ENCODE results near the gene AHSG. TPM values are rescaled to one million over a fixed set of nuclear protein-coding genes. Genes with fewer than 3 reads are reported as not detected.

AHSG gene
- total and polyA plus RNA-seq, 10 donors = 0.30 TPM; not detected in 9

DNA sequence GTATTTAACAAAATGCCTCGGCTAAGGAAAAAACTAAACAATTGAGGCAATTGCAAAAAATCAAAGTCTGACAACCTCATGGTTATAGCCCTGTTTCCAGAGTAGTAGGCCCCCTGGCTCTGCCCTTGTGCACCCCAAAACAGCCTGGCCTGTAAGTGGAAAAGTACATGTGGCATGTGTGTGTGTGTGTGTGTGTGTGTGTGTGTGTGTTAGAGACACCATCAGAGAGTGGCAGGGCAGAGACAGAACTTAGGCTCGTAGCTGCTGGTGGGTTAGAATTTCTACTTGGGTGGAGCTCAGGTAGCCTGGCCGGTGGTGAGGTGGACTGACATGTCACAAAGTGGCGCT, 14.1 kb upstream of the AHSG start:
- Histone ChIP-seq H3K4me3 (no peak overlapping the region), H3K9me3 (no peaks in the 10 kb centered on the region), H3K4me1 (no peaks in the 10 kb centered on the region), H3K27ac (no peak overlapping the region), H3K27me3 (replicated peaks in 1 of 7) (no peaks in the 10 kb centered on the region), H3K36me3 (no peaks in the 10 kb centered on the region)
- WGBS, 5 donors = 87 to 93% (median 91%) methylated on average over 4 of the region's 4 CpGs
- TF ChIP-seq, protein P1, sequence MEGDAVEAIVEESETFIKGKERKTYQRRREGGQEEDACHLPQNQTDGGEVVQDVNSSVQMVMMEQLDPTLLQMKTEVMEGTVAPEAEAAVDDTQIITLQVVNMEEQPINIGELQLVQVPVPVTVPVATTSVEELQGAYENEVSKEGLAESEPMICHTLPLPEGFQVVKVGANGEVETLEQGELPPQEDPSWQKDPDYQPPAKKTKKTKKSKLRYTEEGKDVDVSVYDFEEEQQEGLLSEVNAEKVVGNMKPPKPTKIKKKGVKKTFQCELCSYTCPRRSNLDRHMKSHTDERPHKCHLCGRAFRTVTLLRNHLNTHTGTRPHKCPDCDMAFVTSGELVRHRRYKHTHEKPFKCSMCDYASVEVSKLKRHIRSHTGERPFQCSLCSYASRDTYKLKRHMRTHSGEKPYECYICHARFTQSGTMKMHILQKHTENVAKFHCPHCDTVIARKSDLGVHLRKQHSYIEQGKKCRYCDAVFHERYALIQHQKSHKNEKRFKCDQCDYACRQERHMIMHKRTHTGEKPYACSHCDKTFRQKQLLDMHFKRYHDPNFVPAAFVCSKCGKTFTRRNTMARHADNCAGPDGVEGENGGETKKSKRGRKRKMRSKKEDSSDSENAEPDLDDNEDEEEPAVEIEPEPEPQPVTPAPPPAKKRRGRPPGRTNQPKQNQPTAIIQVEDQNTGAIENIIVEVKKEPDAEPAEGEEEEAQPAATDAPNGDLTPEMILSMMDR (IDR thresholded peaks at IDR 0.05 in 8 of 11, conservative IDR thresholded peaks at IDR 0.05 in 3 of 11) = no peak
- TF ChIP-seq POLR2AphosphoS5 (IDR thresholded peaks at IDR 0.05) = no peak
- TF ChIP-seq POLR2A (IDR thresholded peaks at IDR 0.05) = no peak
- DNase-seq = no peak
- intact Hi-C loops (cut with DNase I; ENCODE audit: low total_unique reads) = no loop called here

DNA sequence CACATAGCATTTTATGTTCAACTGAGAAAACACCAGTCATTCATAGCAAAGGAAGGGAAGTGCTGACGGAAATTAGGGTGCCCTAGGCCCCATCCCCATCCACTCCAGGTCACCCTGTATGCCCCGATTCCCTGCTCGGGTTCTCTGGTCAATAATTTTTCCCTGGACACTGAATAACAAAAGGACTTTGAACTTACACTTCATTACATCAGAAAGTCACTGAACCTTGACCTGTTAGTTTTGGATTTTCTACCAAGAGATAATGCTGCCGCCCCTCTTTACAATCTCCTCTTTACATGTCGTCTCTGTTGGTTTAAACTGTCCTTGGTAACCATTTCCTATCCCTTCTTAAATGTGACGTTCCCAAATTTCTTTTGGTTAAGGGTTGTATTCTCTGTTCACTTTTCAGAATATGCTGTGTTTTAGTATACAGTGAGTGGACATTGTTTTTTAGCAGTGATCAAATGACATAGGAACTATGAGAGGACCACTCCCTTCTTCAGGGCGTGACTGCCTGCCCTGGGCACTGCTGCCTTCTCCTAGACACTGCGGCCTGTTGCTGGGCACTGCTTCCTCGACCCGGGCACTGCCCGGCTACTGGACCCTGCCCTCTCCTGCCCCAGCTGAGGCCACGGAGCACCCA, 13.6 kb upstream of the AHSG start:
- Histone ChIP-seq H3K4me1 (no peaks in the 10 kb centered on the region), H3K4me3 (no peak overlapping the region), H3K27me3 (replicated peaks in 1 of 7) (no peaks in the 10 kb centered on the region), H3K27ac (no peak overlapping the region), H3K9me3 (no peaks in the 10 kb centered on the region), H3K36me3 (no peaks in the 10 kb centered on the region)
- no peak for DNase-seq
- WGBS, 5 donors = 68 to 85% (median 81%) methylated on average over 12 of the region's 12 CpGs
- intact Hi-C loops (cut with DNase I; ENCODE audit: low total_unique reads) = no loop called here
- TF ChIP-seq POLR2AphosphoS5 (IDR thresholded peaks at IDR 0.05) = no peak
- no peak for TF ChIP-seq POLR2A (IDR thresholded peaks at IDR 0.05)
- TF ChIP-seq, protein P1 (IDR thresholded peaks at IDR 0.05 in 8 of 11, conservative IDR thresholded peaks at IDR 0.05 in 3 of 11) = no peak

DNA sequence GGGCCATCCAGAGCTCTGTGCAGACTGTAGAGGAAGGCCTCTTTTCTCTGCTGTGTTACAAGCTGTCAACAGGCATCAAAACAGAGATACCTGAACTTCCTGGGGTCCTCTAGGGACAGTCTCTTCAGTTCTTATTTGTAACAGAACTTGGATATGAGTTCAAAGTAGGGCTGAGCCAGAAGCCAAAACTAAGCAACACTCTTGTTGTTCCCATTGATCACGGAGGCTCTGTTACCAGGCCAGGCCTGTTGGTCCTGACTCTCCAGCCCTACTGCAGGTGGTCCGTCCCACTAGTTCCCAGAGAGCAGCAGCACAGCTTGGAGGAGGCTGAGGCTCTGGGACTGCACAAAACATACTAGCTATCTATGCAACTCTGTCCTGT, 13.1 kb upstream of the AHSG start:
- 89 to 96% (median 93%) methylated on average over 2 of the region's 2 CpGs for WGBS, 5 donors
- TF ChIP-seq, protein P1 (IDR thresholded peaks at IDR 0.05 in 8 of 11, conservative IDR thresholded peaks at IDR 0.05 in 3 of 11) = no peak
- TF ChIP-seq POLR2AphosphoS5 (IDR thresholded peaks at IDR 0.05) (no peak), POLR2A (IDR thresholded peaks at IDR 0.05) (no peak)
- intact Hi-C loops (cut with DNase I; ENCODE audit: low total_unique reads) = no loop called here

DNA sequence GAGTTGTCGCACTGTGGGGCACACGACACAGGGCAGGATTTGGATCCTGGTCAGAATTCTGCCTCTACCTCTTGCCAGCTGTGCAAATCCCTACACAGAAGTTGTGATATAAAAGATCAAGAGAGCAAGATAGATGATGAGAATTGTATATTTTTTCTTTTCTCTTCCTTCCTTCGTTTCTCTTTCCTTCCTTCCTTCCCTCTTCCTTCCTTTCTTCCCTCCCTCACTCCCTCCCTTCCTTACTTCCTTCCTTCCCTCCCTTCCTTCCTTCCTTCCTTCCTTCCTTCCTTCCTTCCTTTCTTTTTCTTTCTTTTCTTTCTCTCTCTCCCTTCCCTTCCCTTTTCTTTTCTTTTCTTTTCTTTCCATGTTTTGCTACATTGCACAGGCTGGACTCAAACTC, 12.0 kb upstream of the AHSG start:
- Histone ChIP-seq H3K9me3 (no peaks in the 10 kb centered on the region), H3K27me3 (replicated peaks in 1 of 7) (no peaks in the 10 kb centered on the region), H3K36me3 (no peaks in the 10 kb centered on the region), H3K4me1 (no peaks in the 10 kb centered on the region), H3K27ac (no peak overlapping the region), H3K4me3 (no peak overlapping the region)
- 57 to 75% (median 68%) methylated on average over 3 of the region's 3 CpGs for WGBS, 5 donors
- TF ChIP-seq POLR2AphosphoS5 (IDR thresholded peaks at IDR 0.05) (no peak), POLR2A (IDR thresholded peaks at IDR 0.05) (no peak)
- TF ChIP-seq, protein P1 (IDR thresholded peaks at IDR 0.05 in 8 of 11, conservative IDR thresholded peaks at IDR 0.05 in 3 of 11) = no peak
- intact Hi-C loops (cut with DNase I; ENCODE audit: low total_unique reads) = no loop called here
- no peak for DNase-seq

More for the DNA sequence above, 13.1 kb upstream of the AHSG start:
- Histone ChIP-seq H3K9me3 (no peaks in the 10 kb centered on the region), H3K4me1 (no peaks in the 10 kb centered on the region), H3K27me3 (replicated peaks in 1 of 7) (no peaks in the 10 kb centered on the region), H3K27ac (no peak overlapping the region), H3K36me3 (no peaks in the 10 kb centered on the region), H3K4me3 (no peak overlapping the region)
- DNase-seq = no peak
